ENCODE data around the gene NELFCD.

DNA sequence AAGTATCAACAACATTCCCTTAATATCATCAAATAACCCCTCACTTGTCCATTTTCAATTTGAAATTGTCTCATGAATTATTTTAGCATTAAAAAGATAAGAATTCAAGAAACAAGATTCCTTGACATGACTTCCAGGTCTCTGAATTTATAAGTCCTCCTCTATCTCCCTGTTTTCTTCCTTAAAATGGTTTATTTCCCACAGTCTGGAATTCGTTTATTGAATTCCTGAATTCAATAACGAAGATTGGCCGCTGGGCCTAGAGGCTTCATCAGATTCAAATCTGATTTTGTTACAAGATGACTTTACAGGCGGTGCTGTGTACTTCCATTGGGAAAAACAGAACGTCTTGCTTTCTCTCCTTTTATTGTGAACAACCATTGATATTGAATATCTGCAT is 48.9 kb upstream of the NELFCD start:
- TF ChIP-seq, protein P1, sequence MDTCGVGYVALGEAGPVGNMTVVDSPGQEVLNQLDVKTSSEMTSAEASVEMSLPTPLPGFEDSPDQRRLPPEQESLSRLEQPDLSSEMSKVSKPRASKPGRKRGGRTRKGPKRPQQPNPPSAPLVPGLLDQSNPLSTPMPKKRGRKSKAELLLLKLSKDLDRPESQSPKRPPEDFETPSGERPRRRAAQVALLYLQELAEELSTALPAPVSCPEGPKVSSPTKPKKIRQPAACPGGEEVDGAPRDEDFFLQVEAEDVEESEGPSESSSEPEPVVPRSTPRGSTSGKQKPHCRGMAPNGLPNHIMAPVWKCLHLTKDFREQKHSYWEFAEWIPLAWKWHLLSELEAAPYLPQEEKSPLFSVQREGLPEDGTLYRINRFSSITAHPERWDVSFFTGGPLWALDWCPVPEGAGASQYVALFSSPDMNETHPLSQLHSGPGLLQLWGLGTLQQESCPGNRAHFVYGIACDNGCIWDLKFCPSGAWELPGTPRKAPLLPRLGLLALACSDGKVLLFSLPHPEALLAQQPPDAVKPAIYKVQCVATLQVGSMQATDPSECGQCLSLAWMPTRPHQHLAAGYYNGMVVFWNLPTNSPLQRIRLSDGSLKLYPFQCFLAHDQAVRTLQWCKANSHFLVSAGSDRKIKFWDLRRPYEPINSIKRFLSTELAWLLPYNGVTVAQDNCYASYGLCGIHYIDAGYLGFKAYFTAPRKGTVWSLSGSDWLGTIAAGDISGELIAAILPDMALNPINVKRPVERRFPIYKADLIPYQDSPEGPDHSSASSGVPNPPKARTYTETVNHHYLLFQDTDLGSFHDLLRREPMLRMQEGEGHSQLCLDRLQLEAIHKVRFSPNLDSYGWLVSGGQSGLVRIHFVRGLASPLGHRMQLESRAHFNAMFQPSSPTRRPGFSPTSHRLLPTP (IDR thresholded peaks at IDR 0.05; ENCODE audit: borderline replicate concordance, extremely low read depth, insufficient read length), result no peak
- no peak for TF ChIP-seq POLR2A (conservative IDR thresholded peaks at IDR 0.05)
